ENCODE results near the gene CAMK2G.
"Not testable (repeated sequence)": the region's sequence is repeated elsewhere in the genome, so short reads cannot be mapped to it uniquely, and the experiment has no call there.

CAMK2G gene

DNA sequence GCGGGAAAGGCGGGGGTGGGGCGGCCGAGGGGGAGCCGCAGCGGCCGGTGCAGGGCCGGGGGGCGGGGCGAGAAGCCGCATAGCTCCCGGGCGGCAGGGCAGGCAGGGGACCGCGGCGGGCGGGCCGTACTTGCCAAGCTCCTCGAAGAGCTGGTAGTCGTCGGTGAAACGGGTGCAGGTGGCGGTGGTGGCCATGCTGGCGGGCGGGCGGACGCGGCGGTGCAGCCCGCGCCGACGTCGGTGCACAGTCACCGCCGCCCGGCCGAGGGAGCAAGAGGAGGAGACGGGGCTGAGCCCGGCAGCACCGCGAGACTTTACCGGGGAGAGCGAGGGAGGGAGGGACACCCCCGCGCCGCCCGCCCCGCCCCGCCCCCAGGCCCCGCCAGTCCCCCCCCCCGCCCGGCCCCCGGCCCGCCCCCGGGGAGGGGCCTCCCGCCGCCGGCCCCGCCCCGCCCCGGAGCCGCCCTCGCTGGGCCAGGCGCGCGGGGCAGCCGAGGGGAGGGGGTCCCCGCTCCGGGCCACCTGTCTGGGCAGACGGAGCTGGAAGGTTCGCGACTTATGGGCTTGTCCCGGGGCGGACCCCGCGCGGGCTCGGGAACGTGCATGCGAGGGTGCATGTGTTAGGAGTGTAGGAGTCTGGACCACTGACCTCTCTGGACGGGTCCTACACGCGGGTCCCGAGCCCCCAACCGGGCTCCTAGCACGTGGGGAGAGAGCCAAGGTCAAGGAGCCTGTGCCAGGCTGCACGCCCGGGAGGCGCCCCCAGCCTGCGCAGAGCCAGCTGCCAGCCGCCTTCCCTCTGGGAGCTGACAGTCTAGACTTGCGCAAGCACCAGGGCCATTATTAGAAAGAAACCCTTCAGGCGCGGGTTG is at the start of gene CAMK2G:
CAMK2G (minus strand) TSS at position 289 of the 872 bp plus-strand sequence; CDS start at position 195, 94 bp downstream.
- DNase-seq (ENCODE audit: low read depth, low spot score) = peak; percentile 58

DNA sequence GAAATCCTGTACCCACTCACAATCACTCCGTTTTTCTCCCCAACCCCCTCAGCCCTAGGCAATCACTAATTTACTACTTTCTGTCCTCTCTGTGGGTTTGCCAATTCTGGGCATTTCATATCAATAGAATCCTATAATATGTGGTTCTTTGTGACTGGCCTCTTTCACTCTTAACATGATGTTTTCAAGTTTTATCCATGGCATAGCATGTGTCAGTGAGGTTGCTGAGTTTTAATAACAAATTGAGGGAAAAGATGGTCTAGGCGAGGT is 48.4 kb upstream of the CAMK2G start:
- DNase-seq (ENCODE audit: low read depth, low spot score) = no peak

DNA sequence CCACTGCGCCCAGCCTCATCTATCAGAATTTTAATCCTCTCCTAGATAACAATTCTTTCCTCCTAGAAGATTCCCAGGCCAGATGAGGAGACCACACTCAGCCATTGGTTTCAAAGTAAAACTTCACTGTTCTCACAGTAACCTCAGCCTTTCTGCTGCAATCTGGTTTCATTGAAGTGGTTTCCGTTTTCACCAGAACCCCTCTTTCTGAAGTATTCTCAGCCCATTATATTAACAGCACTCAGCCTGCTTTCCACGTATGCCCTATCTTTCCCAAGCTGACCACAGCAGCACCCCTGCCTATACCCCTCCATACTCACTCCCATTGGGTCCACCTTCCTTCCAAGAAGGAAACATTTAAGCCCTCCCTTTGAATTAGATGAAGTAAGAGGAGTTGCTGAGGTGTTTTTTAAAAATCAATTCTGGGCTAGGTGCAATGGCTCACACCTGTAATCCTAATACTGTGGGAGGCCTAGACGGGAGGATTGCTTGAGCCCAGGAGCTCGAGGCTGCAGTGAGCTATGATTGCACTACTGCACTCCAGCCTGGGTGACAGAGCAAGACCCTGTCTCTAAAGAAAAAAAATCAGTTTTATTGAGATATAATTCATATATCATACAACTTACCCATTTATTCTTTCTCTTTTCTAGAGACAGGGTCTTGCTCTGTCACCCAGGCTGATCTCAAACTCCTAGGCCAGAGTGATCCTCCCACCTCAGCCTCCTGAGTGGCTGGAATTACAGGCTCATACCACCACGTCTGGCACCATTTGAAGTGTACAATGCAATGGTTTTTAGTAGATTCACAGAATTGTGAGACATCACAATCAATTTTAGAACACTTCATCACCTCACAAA is 47.9 kb upstream of the CAMK2G start:
- DNase-seq (ENCODE audit: low read depth, low spot score) = peak; percentile 13

DNA sequence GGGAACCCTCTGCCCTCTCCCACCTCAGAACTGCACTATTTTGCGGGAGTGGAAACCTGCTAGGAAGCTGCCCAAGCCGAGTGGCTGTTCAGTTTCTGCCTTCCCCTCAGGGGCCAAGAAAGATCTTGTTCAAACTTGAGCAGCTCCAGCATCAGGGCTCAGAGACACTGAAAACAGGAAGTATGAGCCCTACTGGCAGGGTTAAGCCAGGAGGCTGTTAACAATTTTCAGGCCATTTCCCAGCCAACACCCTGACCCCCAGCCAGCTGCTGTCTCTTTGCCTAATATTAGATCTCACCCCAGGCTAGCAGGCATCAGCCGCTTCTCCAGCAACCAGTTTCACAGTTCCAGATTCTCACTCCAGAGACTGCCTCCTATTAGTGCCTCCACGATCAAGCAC is 45.7 kb upstream of the CAMK2G start:
- DNase-seq (ENCODE audit: low read depth, low spot score) = no peak

DNA sequence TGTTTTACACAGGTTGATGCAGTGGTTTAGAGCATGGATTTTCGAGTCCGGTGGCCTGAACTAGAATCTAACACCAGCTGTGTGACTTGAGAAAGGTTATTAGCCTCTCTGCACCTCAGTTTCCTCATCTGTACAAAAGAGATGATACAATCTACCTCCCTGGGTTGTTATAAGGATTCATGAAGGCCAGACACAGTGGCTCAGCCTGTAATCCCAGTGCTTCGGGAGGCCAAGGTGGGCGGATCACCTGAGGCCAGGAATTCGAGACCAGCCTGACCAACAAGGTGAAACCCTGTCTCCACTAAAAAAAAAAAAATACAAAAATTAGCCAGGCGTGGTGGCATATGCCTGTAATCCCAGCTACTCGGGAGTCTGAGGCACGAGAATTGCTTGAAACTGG is 45.1 kb upstream of the CAMK2G start:
- not testable (repeated sequence) for DNase-seq (ENCODE audit: low read depth, low spot score)

DNA sequence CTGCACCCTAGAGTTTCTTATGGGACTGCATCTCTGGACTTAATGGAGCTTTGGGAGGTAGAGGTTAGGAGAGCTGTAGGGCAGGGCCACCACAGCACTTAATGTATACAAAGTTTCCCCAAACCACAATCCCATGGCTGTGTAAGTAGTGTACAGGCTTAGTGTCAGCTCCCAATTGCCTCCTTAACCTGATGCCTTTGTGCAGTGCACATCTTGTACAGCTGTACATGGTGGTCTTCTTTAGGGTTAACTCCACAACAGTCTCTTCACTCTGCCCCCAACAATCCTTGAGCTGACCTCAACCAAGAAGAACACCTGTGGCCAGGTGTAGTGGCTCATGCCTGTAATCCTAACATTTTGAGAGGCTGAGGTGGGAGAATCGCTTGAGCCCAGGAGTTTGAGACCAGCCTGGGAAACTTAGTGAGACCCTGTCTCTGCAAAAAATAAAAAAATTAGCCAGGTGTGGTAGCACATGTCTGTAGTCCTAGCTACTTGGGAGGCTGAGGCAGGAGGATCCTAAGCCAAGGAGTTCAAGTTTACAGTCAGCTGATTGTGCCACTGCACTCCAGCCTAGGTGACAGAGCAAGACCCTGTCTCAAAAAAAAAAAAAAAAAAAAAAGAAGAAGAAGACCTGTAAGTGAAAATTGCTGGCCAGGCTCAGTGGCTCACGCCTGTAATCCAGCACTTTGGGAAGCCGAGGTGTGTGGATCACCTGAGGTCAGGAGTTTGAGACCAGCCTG is 43.4 kb upstream of the CAMK2G start:
- DNase-seq (ENCODE audit: low read depth, low spot score) = no peak

DNA sequence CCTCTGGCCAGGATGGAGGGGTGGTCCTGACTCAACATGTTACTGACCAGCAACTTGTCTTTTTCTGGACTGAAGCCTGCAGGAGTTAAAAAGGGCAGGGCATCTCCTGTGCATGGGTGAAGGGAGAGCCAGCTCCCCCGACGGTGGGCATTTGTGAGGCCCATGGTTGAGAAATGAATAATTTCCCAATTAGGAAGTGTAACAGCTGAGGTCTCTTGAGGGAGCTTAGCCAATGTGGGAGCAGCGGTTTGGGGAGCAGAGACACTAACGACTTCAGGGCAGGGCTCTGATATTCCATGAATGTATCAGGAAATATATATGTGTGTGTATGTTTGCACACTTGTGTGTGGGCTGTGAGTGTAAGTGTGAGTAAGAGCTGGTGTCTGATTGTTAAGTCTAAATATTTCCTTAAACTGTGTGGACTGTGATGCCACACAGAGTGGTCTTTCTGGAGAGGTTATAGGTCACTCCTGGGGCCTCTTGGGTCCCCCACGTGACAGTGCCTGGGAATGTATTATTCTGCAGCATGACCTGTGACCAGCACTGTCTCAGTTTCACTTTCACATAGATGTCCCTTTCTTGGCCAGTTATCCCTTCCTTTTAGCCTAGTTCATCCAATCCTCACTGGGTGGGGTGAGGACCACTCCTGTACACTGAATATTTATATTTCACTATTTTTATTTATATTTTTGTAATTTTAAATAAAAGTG is 42.6 kb upstream of the CAMK2G start:
- DNase-seq (ENCODE audit: low read depth, low spot score) = no peak

DNA sequence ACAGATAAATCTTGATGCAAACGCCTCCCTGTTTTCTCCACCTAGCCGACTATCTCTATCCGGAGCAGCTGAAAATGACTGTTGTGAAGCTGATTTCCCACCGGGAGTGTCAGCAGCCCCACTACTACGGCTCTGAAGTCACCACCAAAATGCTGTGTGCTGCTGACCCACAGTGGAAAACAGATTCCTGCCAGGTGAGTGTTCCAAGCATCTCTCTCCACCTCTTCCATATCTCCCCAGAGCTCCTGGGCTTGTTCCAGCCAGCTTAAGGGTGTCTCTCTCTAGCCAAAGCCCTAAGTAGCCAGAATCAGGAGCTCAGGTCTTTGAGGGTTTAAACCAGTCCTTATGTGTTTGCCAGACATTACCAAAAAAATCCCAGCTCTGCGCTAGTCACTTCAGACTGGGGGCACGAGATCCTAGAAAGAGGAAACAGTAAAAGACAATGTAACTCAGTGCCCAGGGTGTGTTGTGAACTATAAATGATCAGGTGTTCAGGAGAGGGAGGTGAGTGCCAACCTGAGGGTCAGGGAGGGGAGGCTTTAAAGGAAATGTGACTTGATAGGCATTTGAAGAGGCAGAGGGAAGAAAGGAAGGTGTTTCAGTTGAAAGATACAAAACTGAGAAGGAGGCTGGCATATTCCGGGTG is 41.0 kb upstream of the CAMK2G start:
- DNase-seq (ENCODE audit: low read depth, low spot score) = no peak

DNA sequence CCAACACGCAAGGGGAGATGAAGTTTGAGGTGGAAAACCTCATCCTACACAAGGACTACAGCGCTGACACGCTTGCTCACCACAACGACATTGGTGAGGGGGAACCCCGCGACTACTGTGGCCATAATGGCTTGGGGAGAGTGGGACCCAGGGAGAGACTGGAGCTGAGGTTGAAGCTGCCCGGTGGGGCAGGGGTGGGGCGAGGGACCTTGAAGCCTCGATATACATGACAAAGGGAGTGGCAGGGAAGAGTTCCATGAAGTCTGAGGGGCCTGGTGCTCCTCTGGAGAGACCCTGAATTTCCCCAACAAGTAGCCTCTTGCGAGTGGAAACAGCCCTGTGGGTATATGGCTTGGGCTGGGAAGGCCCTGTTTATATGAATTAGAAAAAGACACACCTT is 39.7 kb upstream of the CAMK2G start:
- no peak for DNase-seq (ENCODE audit: low read depth, low spot score)

DNA sequence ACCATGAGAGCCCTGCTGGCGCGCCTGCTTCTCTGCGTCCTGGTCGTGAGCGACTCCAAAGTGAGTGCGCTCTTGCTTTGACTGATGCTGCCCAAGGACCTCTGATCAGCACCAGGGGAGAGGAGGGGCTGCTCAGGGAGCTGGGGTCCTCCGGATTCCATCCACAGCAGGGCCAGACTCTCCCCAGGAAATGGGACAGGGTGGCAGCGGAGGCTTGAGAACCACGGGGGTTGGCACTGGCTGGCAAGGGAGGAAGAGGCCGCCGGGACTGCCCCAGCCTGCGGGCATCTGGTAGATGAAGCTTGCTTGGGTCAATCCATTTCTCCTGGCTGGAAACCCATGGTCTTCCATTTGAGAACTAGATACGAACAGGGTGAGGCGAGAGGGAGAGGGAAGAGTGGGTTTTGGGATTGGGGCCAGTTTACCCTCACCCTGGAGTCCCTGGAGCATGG is 37.2 kb upstream of the CAMK2G start:
- no peak for DNase-seq (ENCODE audit: low read depth, low spot score)

DNA sequence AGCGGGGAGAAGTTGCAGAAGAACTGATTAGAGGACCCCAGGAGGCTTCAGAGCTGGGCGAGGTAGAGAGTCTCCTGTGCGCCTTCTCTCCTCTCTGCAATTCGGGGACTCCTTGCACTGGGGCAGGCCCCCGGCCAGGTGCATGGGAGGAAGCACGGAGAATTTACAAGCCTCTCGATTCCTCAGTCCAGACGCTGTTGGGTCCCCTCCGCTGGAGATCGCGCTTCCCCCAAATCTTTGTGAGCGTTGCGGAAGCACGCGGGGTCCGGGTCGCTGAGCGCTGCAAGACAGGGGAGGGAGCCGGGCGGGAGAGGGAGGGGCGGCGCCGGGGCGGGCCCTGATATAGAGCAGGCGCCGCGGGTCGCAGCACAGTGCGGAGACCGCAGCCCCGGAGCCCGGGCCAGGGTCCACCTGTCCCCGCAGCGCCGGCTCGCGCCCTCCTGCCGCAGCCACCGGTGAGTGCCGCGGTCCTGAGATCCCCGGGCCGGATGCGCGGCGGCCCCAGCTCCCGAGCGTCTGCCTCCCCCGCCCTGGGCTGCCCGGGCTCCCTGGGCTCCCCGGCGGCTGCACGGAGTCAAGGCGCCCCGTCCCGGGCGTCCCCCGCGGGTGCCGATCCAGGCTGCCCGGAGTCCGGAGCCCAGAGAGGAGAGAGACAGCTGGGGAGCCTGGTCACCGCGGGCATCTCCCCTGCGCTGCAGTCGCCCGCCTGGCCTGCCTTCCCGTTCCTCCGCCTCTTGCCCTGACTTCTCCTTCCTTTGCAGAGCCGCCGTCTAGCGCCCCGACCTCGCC is 36.6 kb upstream of the CAMK2G start, which contains the start of gene PLAU:
PLAU (plus strand) TSS at position 369 of the 789 bp plus-strand sequence. CDS start 424 bp downstream, outside the sequence.
- no peak for DNase-seq (ENCODE audit: low read depth, low spot score)

DNA sequence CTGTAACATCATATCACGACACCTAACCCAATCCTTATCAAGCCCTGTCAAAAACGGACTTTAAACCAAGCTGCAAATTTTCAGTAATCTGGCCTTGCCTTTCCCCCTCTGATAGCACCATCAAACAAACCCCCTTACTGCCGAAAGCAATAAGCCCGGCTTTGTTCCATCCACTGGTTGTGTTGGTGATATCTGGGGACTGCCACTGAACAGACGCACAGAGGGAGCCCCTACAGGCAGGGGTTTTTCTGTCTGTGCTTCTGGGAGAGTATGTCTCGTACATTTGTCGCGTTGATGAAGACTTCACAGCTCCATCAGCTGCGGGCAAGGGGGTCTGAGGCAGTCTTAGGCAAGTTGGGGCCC is 36.0 kb upstream of the CAMK2G start:
- DNase-seq (ENCODE audit: low read depth, low spot score) = no peak

DNA sequence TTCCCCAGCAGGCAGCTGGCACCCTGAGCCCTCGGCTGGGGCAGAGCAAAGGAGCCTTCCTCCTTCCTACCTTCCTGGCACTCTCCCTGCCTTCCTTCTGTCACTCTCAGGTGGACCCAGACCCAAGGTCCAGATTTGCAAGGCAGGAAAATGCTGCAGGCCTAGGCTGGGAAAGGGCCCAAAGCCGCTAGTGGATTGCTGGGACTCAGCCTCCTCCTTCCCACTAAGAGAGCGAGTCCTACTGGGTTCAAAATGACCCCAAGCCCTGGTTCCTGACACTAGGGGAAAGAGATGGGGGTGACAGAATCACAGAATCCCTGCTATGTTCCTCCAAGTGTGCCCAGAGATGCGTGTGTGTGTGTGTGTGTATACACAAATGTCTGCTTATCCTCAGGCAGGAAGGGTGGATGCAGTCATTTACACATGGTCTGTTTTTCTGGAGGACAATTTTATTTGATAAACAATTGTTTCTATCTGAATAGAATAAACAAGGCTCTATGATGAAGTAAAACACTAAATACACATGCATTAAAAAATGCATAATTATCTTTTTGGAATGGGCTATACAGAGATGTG is 35.3 kb upstream of the CAMK2G start:
- no peak for DNase-seq (ENCODE audit: low read depth, low spot score)

DNA sequence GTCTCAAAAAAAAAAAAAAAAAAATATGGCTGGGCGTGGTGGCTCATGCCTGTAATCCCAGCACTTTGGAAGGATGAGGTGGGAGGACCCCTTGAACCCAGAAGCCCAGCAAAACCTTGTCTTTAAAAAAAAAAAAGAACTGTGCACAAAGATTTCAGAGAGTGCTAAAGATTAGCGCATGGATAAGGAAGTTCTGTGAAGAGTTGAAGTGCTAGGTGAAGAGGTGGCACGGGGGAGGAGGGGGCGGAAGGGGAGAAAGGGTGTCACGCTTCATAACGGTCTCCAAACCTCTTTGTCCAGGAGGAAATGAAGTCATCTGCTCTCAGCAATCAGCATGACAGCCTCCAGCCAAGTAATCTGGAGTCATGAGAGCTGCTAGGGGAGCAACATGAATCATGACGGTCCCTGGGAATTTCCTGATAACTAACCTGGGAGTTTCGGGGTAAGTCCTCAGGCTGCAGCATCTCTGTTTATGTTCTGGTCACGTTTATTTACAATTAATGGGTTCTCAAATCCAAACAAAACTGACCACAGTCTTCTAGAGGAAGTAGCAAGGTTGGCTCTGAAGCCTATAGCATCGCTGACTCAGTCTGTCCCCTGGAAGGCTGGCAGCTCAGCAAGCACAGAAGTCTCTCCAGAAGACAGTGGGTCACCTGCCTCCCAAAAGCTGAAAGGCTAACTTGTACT is 34.6 kb upstream of the CAMK2G start:
- DNase-seq (ENCODE audit: low read depth, low spot score) = no peak

DNA sequence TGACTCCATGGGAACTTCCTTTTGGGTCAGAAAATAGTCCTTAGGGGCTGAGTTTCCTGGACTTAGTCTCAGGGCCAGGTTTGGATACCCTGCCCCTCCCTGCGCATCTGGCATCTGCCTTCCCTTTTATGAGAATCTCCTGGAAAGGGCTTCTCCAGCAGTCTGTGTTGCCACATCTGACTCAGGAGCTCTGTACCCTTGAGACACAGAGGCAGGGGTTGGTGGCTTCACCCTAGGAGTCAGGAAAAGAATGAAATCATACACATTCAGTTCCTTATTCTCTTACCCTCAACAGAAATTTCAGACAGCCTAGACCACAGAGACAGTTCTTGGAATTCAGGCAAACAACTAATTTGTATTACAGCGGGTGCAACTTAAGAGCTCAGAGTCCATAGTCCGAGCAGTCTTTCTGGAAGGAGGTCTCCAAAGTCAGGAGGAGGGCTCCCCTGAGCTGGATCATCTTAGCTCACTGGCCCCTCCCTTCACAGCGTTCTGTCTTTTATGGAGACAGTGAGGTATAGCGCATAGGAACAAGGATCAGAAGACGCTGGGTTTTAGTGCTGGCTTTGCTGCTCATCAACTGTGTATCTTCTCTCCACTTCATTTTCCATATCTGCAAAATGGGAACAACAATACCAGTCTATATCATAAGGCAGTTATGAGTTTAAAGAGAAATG is 33.6 kb upstream of the CAMK2G start:
- no peak for DNase-seq (ENCODE audit: low read depth, low spot score)

DNA sequence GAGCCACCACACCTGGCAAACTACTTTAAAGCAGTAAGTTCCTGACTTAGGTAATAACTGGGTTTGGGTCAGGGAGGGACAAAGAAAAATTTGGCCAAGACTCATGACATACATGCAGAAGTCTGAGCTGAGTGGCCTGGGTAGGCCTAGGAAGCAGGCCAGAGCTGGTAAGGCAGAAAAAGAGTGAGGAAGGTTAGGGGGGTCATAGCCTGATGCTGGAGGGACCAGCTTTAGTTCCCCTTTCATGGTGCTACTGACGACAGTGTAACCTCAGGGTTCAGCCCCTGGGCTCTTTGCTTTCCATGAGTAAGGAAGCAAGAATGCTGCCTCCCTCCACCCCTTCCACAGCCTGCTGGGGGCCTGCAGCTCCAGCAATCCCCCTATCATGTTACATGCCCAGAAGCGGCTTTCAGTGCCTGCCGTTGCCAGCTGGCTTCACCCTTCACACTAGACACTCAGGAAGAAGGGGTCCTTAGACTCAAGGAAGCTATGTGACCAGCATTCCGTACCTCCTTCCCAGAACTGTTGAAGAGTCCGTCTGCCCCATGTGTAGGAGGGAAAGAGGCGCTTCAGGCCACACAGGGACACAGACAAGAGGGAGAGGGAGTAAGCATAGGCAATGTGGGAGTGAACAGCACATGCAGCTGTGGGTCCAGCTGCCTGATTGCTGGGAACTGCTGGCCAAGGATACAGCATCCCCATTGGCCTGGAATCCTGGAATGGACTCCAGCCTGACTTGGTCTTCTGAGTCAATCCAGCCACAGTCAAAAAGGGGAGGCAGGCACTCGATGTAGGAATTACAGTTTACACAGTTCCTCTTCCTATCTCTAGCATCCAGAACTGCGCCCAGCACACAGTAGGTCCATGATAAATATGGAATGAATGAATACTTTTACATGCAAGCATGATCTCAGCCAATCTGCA is 32.4 kb upstream of the CAMK2G start:
- no peak for DNase-seq (ENCODE audit: low read depth, low spot score)

DNA sequence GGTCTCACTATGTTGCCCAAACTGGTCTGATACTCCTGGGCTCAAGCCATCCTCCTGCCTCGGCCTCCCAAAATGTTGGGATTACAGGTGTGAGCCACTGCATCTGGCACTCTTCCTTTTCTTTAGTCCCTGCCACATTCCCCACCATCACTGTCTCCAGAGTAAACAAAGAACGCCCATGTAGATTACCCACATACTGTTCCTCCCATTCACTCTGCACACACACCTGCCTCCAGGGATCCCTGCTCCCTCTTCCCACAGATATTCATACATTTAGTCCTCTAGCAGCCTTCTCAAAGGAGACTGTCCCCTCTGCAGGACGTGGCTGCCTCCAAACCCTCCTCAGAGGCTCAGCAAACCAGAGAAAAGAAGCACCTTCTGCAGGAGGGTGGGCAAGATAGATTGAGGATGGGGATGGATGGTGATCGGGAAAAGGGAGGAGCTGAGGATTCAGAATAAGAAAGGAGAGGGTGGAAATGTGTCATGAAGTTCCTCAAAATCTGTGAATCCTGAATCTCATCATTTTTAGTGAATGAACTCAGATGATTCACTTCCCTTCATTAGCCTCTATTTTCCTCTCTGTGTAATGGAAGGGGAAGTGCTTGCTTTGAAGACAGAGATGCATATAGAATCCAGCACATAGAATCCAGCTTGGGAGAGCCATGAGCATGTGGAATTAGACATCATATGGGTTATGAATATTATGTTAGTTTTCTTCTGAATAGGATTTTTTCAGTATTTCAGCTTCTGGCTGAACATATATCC is 31.1 kb upstream of the CAMK2G start:
- no peak for DNase-seq (ENCODE audit: low read depth, low spot score)

All from activated CD4-positive, CD25-positive, alpha-beta regulatory T cell treated with anti-CD3 and anti-CD28 coated beads, Interleukin-2, amount 50 U/mL, for 16 hours (primary cell).